Measurements from ENCODE around the gene ADAT3.

- TF ChIP-seq CTCF (IDR thresholded peaks at IDR 0.05) = no peak
- TF ChIP-seq POLR2A (IDR thresholded peaks at IDR 0.05) = no peak
These were observed 2.3 kb upstream of the ADAT3 start for GRCh38 chr19:1902923-1903322.
